Measurements from ENCODE around the gene CDC42BPB. TPM values are rescaled to one million over a fixed set of nuclear protein-coding genes. Genes with fewer than 3 reads are reported as not detected.
A peak's percentile ranks its signal among the peaks of the same experiment; 100 is the strongest.

Gene CDC42BPB
- total RNA-seq, 4 donors from 2014 or later: 93.9 to 132 (median 110) TPM

DNA sequence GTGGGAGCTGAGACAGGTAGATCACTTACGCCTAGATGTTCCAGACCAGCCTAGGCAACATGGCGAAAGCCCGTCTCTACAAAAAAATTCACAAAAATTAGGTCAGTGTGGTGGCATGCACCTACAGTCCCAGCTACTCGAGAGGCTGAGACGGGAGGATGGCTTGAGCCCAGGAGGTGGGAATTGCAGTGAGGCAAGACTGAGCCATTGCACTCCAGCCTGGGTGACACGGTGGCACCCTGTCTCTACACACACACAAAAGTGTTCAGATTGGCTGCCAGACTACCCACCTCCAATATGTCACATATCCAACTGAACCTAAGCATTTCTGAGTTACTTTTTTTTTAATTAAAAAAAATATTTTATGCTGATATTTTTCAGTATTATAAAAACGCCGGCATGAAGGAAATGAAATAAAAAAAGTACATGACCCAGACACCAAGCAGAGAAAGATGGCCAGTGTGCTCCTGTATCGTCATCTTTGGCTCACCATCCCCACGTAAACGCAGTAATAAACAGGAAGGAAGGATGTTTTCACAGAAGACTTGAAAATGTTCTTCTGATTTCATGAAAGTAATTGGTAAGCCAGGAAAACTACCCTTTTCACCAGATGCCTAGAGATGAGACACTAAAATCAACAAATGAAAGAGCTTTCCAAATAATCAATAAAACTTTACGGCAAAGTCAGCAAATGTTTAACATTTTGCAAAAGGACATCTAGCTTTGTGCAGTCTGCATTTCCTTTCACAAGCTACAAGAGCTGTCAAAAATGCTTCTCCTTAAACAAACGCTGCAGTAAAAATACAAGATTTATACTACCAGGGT is 26.4 kb downstream of the CDC42BPB start:
- Histone ChIP-seq H3K9me3 (no peaks in the 10 kb centered on the region), H3K4me3 (no peak overlapping the region), H3K27me3 (no peaks in the 10 kb centered on the region), H3K4me1 (peaks cover 7 to 55% (median 43%) of the 10 kb centered on the region in 4 donors), H3K36me3 (no peaks in the 10 kb centered on the region), H3K27ac (replicated peaks in 1 of 4) (peak overlapping the region; percentile 6 to 57 (median 30))
- 64% methylated on average over 13 of the region's 13 CpGs for WGBS
- no peak for DNase-seq (ENCODE audit: extremely low spot score)
- intact Hi-C loops (cut with DNase I): no loop called here
- TF ChIP-seq, protein P1, sequence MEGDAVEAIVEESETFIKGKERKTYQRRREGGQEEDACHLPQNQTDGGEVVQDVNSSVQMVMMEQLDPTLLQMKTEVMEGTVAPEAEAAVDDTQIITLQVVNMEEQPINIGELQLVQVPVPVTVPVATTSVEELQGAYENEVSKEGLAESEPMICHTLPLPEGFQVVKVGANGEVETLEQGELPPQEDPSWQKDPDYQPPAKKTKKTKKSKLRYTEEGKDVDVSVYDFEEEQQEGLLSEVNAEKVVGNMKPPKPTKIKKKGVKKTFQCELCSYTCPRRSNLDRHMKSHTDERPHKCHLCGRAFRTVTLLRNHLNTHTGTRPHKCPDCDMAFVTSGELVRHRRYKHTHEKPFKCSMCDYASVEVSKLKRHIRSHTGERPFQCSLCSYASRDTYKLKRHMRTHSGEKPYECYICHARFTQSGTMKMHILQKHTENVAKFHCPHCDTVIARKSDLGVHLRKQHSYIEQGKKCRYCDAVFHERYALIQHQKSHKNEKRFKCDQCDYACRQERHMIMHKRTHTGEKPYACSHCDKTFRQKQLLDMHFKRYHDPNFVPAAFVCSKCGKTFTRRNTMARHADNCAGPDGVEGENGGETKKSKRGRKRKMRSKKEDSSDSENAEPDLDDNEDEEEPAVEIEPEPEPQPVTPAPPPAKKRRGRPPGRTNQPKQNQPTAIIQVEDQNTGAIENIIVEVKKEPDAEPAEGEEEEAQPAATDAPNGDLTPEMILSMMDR (IDR thresholded peaks at IDR 0.05): no peak
- TF ChIP-seq EP300 (IDR thresholded peaks at IDR 0.05): no peak
- no peak for TF ChIP-seq POLR2AphosphoS5 (IDR thresholded peaks at IDR 0.05)
- TF ChIP-seq POLR2A (IDR thresholded peaks at IDR 0.05; ENCODE audit: low read depth): no peak

DNA sequence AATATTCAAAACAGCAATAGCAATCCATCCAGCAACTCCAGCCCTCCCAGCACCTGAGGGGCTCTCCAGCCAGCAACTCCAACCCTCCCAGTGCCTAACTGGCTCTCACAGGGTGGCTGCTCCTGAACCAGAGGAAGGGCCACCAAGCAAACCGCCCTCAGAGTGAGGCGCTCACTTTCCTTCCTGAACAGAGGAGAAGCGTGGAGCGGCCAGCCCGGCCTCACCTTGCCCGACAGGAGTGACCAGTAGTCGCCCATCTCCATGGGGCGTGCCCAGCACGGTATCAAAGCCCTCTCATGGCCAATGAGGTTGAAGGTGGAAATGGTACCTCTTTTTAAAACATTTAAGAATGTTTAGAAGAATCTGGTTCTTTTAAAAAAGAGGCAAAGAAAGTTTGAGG is 27.4 kb downstream of the CDC42BPB start:
- no peaks in the 10 kb centered on the region for H3K36me3 ChIP-seq
- H3K9me3 ChIP-seq: no peaks in the 10 kb centered on the region
- H3K27me3 ChIP-seq: no peaks in the 10 kb centered on the region
- DNase-seq (ENCODE audit: extremely low spot score): no peak
- TF ChIP-seq, protein P1 (IDR thresholded peaks at IDR 0.05): no peak
- TF ChIP-seq POLR2AphosphoS5 (IDR thresholded peaks at IDR 0.05) (no peak), POLR2A (IDR thresholded peaks at IDR 0.05; ENCODE audit: low read depth) (no peak), EP300 (IDR thresholded peaks at IDR 0.05) (no peak)
- 94% methylated on average over 6 of the region's 9 CpGs for WGBS
- H3K4me1 ChIP-seq: peaks cover 7 to 61% (median 46%) of the 10 kb centered on the region in 4 donors
- peak overlapping the region in 1 of 4 donors; percentile 38 for H3K27ac ChIP-seq (replicated peaks in 1 of 4)
- intact Hi-C loops (cut with DNase I): no loop called here
- no peak overlapping the region for H3K4me3 ChIP-seq

DNA sequence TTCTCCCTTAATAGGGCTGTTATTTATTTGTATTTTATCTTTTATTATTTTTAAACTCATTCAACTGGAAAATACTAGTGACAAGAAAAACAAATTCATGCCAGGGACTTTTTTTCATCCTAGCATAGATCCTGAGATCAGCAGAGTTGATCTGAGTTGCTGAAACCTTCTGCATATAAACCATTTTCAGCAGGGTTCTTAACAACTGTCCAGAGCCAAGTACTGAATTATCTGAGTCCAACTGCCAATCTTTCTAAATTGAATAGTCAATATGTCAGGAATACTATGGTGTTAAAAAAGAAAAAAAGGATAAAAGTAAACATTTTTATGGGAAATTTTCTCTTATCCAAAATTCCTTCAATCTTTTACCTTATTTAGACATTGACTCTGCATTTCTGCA is 28.6 kb downstream of the CDC42BPB start:
- no peak for DNase-seq (ENCODE audit: extremely low spot score)
- H3K4me3 ChIP-seq: no peak overlapping the region
- H3K36me3 ChIP-seq: no peaks in the 10 kb centered on the region
- intact Hi-C loops (cut with DNase I): no loop called here
- H3K27me3 ChIP-seq: no peaks in the 10 kb centered on the region
- H3K27ac ChIP-seq (replicated peaks in 1 of 4): peak overlapping the region in 2 of 4 donors; percentile 9 to 14
- TF ChIP-seq EP300 (IDR thresholded peaks at IDR 0.05) (no peak), POLR2AphosphoS5 (IDR thresholded peaks at IDR 0.05) (no peak), POLR2A (IDR thresholded peaks at IDR 0.05; ENCODE audit: low read depth) (no peak)
- H3K4me1 ChIP-seq: peaks cover 12 to 72% (median 56%) of the 10 kb centered on the region in 4 donors
- H3K9me3 ChIP-seq: no peaks in the 10 kb centered on the region

DNA sequence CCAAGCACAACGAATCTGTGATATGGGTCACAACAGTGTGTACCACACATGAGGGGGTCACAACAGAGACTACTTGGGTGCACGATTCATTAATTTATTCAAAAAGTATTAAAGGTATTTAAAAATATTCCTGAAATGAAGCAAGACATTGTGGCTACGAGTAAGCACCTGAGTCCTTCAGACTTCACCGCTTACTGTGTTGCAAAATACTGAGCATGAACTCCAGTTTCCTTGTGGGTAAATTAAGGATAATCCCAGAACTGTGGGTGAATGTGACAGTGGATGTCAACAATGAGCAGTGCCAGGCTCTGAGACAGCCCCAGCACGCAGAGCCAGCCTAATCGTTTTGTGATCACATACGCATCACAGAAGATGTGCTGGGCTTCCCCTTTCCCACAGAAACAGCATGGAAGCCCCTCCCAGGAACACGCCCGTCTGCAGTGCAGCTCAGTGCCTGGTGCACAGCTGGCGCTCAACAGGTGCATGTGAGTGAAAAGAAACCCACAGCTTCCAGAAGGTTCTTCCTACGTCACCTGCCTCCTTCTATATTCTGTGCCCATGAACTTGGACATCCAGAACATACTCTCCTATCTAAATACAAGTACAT is 29.1 kb downstream of the CDC42BPB start:
- Histone ChIP-seq H3K4me1 (peaks cover 12 to 75% (median 60%) of the 10 kb centered on the region in 4 donors), H3K9me3 (no peaks in the 10 kb centered on the region), H3K27me3 (no peaks in the 10 kb centered on the region), H3K27ac (replicated peaks in 1 of 4) (peak overlapping the region in 2 of 4 donors; percentile 9), H3K36me3 (no peaks in the 10 kb centered on the region), H3K4me3 (no peak overlapping the region)
- no peak for TF ChIP-seq POLR2A (IDR thresholded peaks at IDR 0.05; ENCODE audit: low read depth)
- TF ChIP-seq POLR2AphosphoS5 (IDR thresholded peaks at IDR 0.05): no peak
- TF ChIP-seq, protein P1 (IDR thresholded peaks at IDR 0.05): no peak
- TF ChIP-seq EP300 (IDR thresholded peaks at IDR 0.05): no peak
- DNase-seq (ENCODE audit: extremely low spot score): no peak
- WGBS: 63% methylated on average over 11 of the region's 11 CpGs
- intact Hi-C loops (cut with DNase I): no loop called here

DNA sequence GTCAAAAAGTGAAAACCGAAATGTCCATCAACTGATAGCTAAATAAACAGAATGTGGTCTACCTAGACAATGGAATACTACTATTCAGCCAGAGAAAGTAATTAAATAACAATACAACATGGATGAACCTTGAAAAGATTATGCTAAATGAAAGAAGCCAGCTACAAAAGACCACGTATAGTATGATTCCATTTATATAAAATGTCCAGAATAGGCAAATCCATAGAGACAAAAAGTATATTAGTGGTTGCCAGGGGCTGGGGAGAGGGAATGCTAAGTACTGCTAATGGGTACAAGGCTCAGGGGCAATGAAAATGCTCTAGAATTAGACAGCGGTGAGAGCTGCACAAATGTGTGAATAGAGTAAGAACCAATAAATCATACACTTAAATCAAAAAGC is 29.9 kb downstream of the CDC42BPB start:
- WGBS: 90% methylated on average over 3 of the region's 3 CpGs
- H3K4me1 ChIP-seq: peaks cover 19 to 82% (median 68%) of the 10 kb centered on the region in 4 donors
- TF ChIP-seq EP300 (IDR thresholded peaks at IDR 0.05) (no peak), POLR2AphosphoS5 (IDR thresholded peaks at IDR 0.05) (no peak), POLR2A (IDR thresholded peaks at IDR 0.05; ENCODE audit: low read depth) (no peak)
- TF ChIP-seq, protein P1 (IDR thresholded peaks at IDR 0.05): no peak

More for the DNA sequence above, 29.9 kb downstream of the CDC42BPB start:
- no peak overlapping the region for H3K27ac ChIP-seq (replicated peaks in 1 of 4)
- no peak overlapping the region for H3K4me3 ChIP-seq
- intact Hi-C loops (cut with DNase I): no loop called here
- no peak for DNase-seq (ENCODE audit: extremely low spot score)
- no peaks in the 10 kb centered on the region for H3K36me3 ChIP-seq
- no peaks in the 10 kb centered on the region for H3K9me3 ChIP-seq
- H3K27me3 ChIP-seq: no peaks in the 10 kb centered on the region

All from esophagus muscularis mucosa (tissue), 4 donors.